A549 (cell line): ENCODE measurements around the gene SEPTIN2. TPM values are rescaled to one million over a fixed set of nuclear protein-coding genes. Genes with fewer than 3 reads are reported as not detected.

ENCODE experiments used
- ATAC-seq, 2 experiments: fragments of 200-7000 bp in 1 of 2; fragments of >200 bp in 1 of 2; cut with Nextera tagmentation in 1 of 2; cut with Tn5 transposase in 1 of 2; 3 replicates each; pipeline versions ENCODE4 v1.8.0 to v1.9.1; 2018 to 2020; ENCODE audit warnings: mild to moderate bottlenecking in 1 of 2, moderate library complexity in 1 of 2
- CTCF ChIA-PET: fragments of 300-600 bp; sonication (Branson Sonifier 250); formaldehyde crosslinking; extraction: SDS; loops from one replicate; lab custom pipeline; 2021; ENCODE audit warnings: antibody characterized with exemption, inconsistent platforms; lab: Yijun Ruan, JAX
- POLR2A ChIA-PET: fragments of 350-600 bp; formaldehyde crosslinking; extraction: SDS; loops from one replicate; lab custom pipeline; 2021; ENCODE audit warnings: antibody characterized with exemption, inconsistent platforms; lab: Yijun Ruan, JAX
- DNase-seq, 2 experiments: peaks; one replicate each; pipeline versions ENCODE4 v3.0.0 to v3.0.0-alpha.2; 2011 to 2016; ENCODE audit warnings: low read depth in 1 of 2, low spot score in 1 of 2
- FAIRE-seq: peaks from 2 replicates; lab custom pipeline; 2011; peaks lifted over from hg19 to GRCh38; lab: Jason Lieb, UNC
- H3K27ac ChIP-seq, 2 experiments: fragments of >200 bp; sonication (Bioruptor Twin); formaldehyde crosslinking; 3 replicates each; pipeline ENCODE4 v1.5.1; 2016 to 2017
- H3K4me1 ChIP-seq: fragments of >200 bp; sonication (Bioruptor Twin); formaldehyde crosslinking; 3 replicates; pipeline ENCODE4 v1.6.1; 2016
- H3K4me2 ChIP-seq: fragments of >200 bp; sonication (Bioruptor Twin); formaldehyde crosslinking; 3 replicates; pipeline ENCODE4 v1.6.1; 2016
- H3K4me3 ChIP-seq: fragments of >200 bp; sonication (Bioruptor Twin); formaldehyde crosslinking; 3 replicates; pipeline ENCODE4 v1.5.1; 2016
- H3K9me3 ChIP-seq: fragments of >200 bp; sonication (Bioruptor Twin); formaldehyde crosslinking; 3 replicates; pipeline ENCODE4 v1.6.1; 2016
- BHLHE40 ChIP-seq: IDR thresholded peaks from 2 replicates; pipeline ENCODE4 v1.6.1; 2012; ENCODE audit warnings: low read depth, low read length, inconsistent platforms
- CBX2 ChIP-seq: fragments of 200-600 bp; sonication (generic); IDR thresholded peaks from 2 replicates; pipeline ENCODE4 v1.6.1; 2016; ENCODE audit warnings: low read depth, mild to moderate bottlenecking, borderline replicate concordance
- CEBPB ChIP-seq, 2 experiments: fragments of >200 bp in 1 of 2; sonication (Bioruptor Twin) in 1 of 2; formaldehyde crosslinking in 1 of 2; IDR thresholded peaks; 2 replicates each; pipeline ENCODE4 v1.6.1; 2012 to 2016
- CHD4 ChIP-seq: fragments of 200-600 bp; sonication (generic); IDR thresholded peaks from 2 replicates; pipeline ENCODE4 v1.6.1; 2016; ENCODE audit warnings: antibody characterized with exemption, mild to moderate bottlenecking, borderline replicate concordance
- HOXA7 ChIP-seq: fragments of 250-450 bp; sonication (Bioruptor Pico); IDR thresholded peaks from 2 replicates; pipeline ENCODE4 v1.5.0; 2020; ENCODE audit warnings: mild to moderate bottlenecking, moderate library complexity
- MAFK ChIP-seq: fragments of 450-650 bp; IDR thresholded peaks from 2 replicates; pipeline ENCODE4 v1.6.1; 2014; ENCODE audit not compliant: partially characterized antibody
- PHF8 ChIP-seq: fragments of 200-600 bp; sonication (generic); IDR thresholded peaks from 2 replicates; pipeline ENCODE4 v1.6.1; 2016; ENCODE audit warnings: low read depth, mild to moderate bottlenecking, antibody characterized with exemption, moderate library complexity, borderline replicate concordance
- POLR2AphosphoS2 ChIP-seq: conservative IDR thresholded peaks from 2 replicates; pipeline ENCODE4 v1.6.1; 2012; ENCODE audit warnings: low read length, improper control_type of control experiment, inconsistent platforms
- RARB ChIP-seq: fragments of 250-450 bp; sonication (Bioruptor Pico); IDR thresholded peaks from 2 replicates; pipeline ENCODE4 v1.8.0; 2021; ENCODE audit warnings: mild to moderate bottlenecking, moderate library complexity
- RCOR1 ChIP-seq: fragments of 150-350 bp; IDR thresholded peaks from 2 replicates; pipeline ENCODE4 v1.6.1; 2014; ENCODE audit warnings: antibody characterized with exemption, low read length, low read depth
- RNF2 ChIP-seq: fragments of 200-600 bp; sonication (generic); IDR thresholded peaks from 2 replicates; pipeline ENCODE4 v1.6.1; 2016; ENCODE audit warnings: low read depth, mild to moderate bottlenecking, antibody characterized with exemption, moderate library complexity, borderline replicate concordance
- SREBF2 ChIP-seq: fragments of 450-650 bp; IDR thresholded peaks from 2 replicates; pipeline ENCODE4 v1.6.1; 2014; ENCODE audit warnings: mild to moderate bottlenecking, moderate library complexity
- ZNF302 ChIP-seq: fragments of 250-450 bp; sonication (Bioruptor Pico); IDR thresholded peaks from 2 replicates; pipeline ENCODE4 v1.9.0; 2021; ENCODE audit warnings: inconsistent platforms, mild to moderate bottlenecking, moderate library complexity
- WGBS: methylation state at CpG from one replicate; pipeline ENCODE4 v1.1.6; 2017; ENCODE audit errors: missing lambda C conversion rate; 5-methylcytosine and 5-hydroxymethylcytosine counted together
- polyA plus RNA-seq, 4 experiments: library from polyadenylated mRNA; depleted of rRNA in 3 of 4; stranded (reverse); fragments of >200 nt; fragmentation: RNase III in 1 of 4; extraction: RNeasy Plus Mini Kit Qiagen cat#74134 plus additional on column Dnase treatment in 1 of 4; gene quantifications; 2 replicates in 3 of 4; 3 replicates in 1 of 4; pipeline ENCODE4 v1.2.3, GENCODE V29; 2011 to 2017
- TF ChIP-seq, protein P1 (sequence below): fragments of >200 bp; sonication (Bioruptor Twin); formaldehyde crosslinking; IDR thresholded peaks from 2 replicates; pipeline ENCODE4 v1.6.1; 2016
- TF ChIP-seq, protein P2 (sequence below): fragments of 200-600 bp; sonication (generic); IDR thresholded peaks from 2 replicates; pipeline ENCODE4 v1.6.1; 2016; ENCODE audit warnings: antibody characterized with exemption, mild to moderate bottlenecking, moderate library complexity
- TF ChIP-seq, protein P3 (sequence below): IDR thresholded peaks from 2 replicates; pipeline ENCODE4 v1.6.1; 2012

The SEPTIN2 gene
- polyA plus RNA-seq, 2 of the 4 experiments (the other 2 are of a cell fraction), result 341 to 762 TPM

DNA sequence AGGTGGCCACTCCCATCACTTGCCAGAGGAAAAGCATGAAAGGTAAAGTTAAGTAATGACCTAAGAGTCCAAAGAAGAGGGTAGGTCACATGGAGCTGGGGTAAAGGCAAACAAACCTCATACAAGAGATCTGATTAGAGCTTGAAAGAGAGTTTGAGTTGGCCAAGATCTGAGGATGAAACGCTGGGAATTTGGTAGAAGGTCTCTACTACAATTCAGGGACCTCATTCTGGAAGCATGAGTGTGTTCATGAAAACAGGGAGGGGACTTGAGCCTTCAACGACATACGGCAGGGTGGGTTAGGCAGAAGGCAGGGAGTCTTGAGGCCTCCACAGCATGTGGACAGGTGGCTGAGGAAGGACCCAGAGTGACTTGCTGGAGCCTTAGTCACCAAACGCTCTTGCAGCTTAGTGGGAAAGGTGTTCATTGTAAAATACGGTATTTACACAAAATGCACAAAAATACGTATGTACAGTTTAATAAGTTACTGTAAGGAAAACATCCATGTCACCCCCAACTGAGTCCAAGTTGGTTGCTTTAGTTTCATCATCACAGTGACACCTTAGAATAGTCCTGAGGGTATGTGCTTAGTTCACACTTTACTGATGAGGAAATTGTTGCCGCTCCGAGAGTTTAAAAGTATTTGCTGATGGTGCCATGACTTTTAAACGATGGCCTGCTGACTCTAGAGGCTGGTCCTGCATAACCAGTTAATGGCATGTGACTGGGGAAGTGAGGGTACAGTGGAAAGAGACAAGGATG, 35.3 kb downstream of the SEPTIN2 start (continued):
- TF ChIP-seq SREBF2 (no peak), CBX2 (no peak), POLR2AphosphoS2 (no peak), MAFK (peak; percentile 5), ZNF302 (CRISPR knock-in tag) (no peak), RARB (CRISPR knock-in tag) (no peak), CEBPB (IDR thresholded peaks at IDR 0.05) (peak; percentile 9 to 69; a peak in 1 of 4 replicates), BHLHE40 (no peak), CHD4 (no peak), RNF2 (no peak), HOXA7 (CRISPR knock-in tag) (no peak)
- TF ChIP-seq, protein P1, sequence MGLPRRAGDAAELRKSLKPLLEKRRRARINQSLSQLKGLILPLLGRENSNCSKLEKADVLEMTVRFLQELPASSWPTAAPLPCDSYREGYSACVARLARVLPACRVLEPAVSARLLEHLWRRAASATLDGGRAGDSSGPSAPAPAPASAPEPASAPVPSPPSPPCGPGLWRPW, result 0 out of 2 replicates have a peak, but pooled peaks have one; percentile 42
- TF ChIP-seq, protein P2, sequence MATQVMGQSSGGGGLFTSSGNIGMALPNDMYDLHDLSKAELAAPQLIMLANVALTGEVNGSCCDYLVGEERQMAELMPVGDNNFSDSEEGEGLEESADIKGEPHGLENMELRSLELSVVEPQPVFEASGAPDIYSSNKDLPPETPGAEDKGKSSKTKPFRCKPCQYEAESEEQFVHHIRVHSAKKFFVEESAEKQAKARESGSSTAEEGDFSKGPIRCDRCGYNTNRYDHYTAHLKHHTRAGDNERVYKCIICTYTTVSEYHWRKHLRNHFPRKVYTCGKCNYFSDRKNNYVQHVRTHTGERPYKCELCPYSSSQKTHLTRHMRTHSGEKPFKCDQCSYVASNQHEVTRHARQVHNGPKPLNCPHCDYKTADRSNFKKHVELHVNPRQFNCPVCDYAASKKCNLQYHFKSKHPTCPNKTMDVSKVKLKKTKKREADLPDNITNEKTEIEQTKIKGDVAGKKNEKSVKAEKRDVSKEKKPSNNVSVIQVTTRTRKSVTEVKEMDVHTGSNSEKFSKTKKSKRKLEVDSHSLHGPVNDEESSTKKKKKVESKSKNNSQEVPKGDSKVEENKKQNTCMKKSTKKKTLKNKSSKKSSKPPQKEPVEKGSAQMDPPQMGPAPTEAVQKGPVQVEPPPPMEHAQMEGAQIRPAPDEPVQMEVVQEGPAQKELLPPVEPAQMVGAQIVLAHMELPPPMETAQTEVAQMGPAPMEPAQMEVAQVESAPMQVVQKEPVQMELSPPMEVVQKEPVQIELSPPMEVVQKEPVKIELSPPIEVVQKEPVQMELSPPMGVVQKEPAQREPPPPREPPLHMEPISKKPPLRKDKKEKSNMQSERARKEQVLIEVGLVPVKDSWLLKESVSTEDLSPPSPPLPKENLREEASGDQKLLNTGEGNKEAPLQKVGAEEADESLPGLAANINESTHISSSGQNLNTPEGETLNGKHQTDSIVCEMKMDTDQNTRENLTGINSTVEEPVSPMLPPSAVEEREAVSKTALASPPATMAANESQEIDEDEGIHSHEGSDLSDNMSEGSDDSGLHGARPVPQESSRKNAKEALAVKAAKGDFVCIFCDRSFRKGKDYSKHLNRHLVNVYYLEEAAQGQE, result no peak
- TF ChIP-seq, protein P3, sequence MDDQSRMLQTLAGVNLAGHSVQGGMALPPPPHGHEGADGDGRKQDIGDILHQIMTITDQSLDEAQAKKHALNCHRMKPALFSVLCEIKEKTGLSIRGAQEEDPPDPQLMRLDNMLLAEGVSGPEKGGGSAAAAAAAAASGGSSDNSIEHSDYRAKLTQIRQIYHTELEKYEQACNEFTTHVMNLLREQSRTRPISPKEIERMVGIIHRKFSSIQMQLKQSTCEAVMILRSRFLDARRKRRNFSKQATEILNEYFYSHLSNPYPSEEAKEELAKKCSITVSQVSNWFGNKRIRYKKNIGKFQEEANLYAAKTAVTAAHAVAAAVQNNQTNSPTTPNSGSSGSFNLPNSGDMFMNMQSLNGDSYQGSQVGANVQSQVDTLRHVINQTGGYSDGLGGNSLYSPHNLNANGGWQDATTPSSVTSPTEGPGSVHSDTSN, result no peak

DNA sequence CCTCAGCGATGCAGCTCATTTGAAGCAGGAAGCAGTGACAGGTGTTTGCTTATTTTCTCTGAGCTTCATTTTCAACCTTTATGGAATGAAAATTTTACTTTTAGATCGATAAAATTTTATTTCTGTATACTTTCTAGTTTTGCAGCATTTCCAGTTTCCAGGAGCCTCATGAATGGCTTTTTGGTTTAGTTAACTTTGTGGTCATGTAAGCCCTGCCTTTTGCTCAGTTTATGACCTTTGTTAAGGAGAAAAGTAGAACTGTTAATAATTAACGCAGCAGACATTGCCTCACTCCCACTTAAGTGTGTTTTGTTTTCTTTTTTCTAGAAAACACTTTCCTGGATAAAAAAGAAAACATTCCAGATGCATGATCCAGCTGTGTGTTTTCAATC, 35.9 kb downstream of the SEPTIN2 start:
- Histone ChIP-seq H3K9me3 (no peaks in the 10 kb centered on the region), H3K4me3 (peak overlapping the region; percentile 13), H3K4me2 (peak overlapping the region; percentile 65), H3K27ac (peak overlapping the region; percentile 59 to 76), H3K4me1 (peaks cover 62% of the 10 kb centered on the region)
- TF ChIP-seq RCOR1 (no peak), CEBPB (IDR thresholded peaks at IDR 0.05) (peak; percentile 56 to 73; a peak in 2 of 4 replicates)
- no peak for FAIRE-seq
- WGBS, result 4% methylated on average over 3 of the region's 3 CpGs
- peak in 1 of 2 experiments; percentile 64 for DNase-seq
- ChIA-PET CTCF (interaction anchor here (1.6 kb wide), 1 partner anchor 527 kb away, joined by 3 read pairs; no protein-coding TSS in a partner anchor), POLR2A (no interaction called here)
- no peak for ATAC-seq

DNA sequence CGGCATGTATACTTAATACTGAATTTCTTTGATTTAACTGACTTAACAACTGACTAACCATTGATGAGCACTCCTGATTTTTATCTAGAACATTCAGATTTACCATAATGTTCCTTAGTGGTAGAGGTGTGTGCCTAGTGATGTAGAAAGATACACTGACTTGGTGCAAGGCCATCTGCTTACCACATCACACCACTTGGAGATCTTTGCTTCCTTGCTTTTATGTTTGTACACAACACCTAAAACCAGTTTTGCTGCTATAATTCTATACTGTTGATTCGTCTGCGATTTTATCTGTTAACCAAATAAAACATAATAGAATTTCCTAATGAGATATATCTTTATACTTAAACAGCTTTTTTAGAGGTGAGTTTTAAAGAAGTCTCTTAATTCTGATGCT, 36.5 kb downstream of the SEPTIN2 start:
- CTCF ChIA-PET, result no interaction called here
- no peak for TF ChIP-seq PHF8
- Histone ChIP-seq H3K4me2 (peak overlapping the region; percentile 65), H3K4me1 (peaks cover 65% of the 10 kb centered on the region), H3K4me3 (peak overlapping the region; percentile 13), H3K9me3 (no peaks in the 10 kb centered on the region), H3K27ac (peak overlapping the region; percentile 59 to 76)
- POLR2A ChIA-PET, result no interaction called here
- DNase-seq (no peak), FAIRE-seq (no peak), ATAC-seq (no peak)
- 59% methylated on average over 3 of the region's 3 CpGs for WGBS
